Measurements from ENCODE around the gene TMEM125.

- TF ChIP-seq CTCF (IDR thresholded peaks at IDR 0.05) (peak in 4 of 7 experiments; percentile 13 to 53 (median 36)), POLR2A (IDR thresholded peaks at IDR 0.05) (no peak)
Observed at GRCh38 chr1:43285269-43285990, 15.6 kb downstream of the TMEM125 start, which contains the start of gene C1orf210.
